Tibial artery (tissue), 4 donors: Measurements from ENCODE around the gene RAB40B.

Experiments
- DNase-seq, 2 donors: peaks; one replicate each; pipeline ENCODE4 v3.0.0-alpha.2; 2019
- H3K27ac ChIP-seq, 2 donors: fragments of 200-600 bp; sonication (generic) in 1 of 2; 1 replicate in 1 of 2; 2 replicates in 1 of 2; pipeline ENCODE4 v1.5.1; 2018 to 2019; ENCODE audit warnings: mild to moderate bottlenecking in 1 of 2
- H3K27me3 ChIP-seq, 2 donors: fragments of 200-600 bp; sonication (generic) in 1 of 2; one replicate each; pipeline versions ENCODE4 v1.5.1 to v1.6.0; 2016 to 2019
- H3K36me3 ChIP-seq, 3 donors: fragments of 200-600 bp; sonication (generic) in 2 of 3; one replicate each; pipeline ENCODE4 v1.5.1; 2016 to 2019; ENCODE audit warnings: mild to moderate bottlenecking in 2 of 3
- H3K4me1 ChIP-seq, 4 donors: fragments of 200-600 bp; sonication (generic) in 2 of 4; 1 replicate in 3 of 4; 2 replicates in 1 of 4; pipeline ENCODE4 v1.5.1; 2016 to 2019
- H3K4me3 ChIP-seq, 2 donors: fragments of 200-600 bp; sonication (generic) in 1 of 2; 1 replicate in 1 of 2; 2 replicates in 1 of 2; pipeline ENCODE4 v1.5.1; 2018 to 2019; ENCODE audit warnings: mild to moderate bottlenecking in 2 of 2
- H3K9me3 ChIP-seq, 3 donors: fragments of 200-600 bp; sonication (generic) in 1 of 3; one replicate each; pipeline ENCODE4 v1.5.1; 2016 to 2019
- intact Hi-C: fragments of 100-400 bp; cut with DNase I; formaldehyde crosslinking; loops from one replicate; pipeline ENCODE4 v1.15.0; 2023; ENCODE audit warnings: low total_unique reads
- TF ChIP-seq, protein P1 (sequence below), 2 experiments: fragments of 200-600 bp in 1 of 2; fragments of 450-650 bp in 1 of 2; IDR thresholded peaks; one replicate each; pipeline ENCODE4 v1.5.1; 2017 to 2019; ENCODE audit warnings: antibody characterized with exemption in 2 of 2, mild to moderate bottlenecking in 1 of 2, moderate library complexity in 1 of 2

RAB40B gene

DNA sequence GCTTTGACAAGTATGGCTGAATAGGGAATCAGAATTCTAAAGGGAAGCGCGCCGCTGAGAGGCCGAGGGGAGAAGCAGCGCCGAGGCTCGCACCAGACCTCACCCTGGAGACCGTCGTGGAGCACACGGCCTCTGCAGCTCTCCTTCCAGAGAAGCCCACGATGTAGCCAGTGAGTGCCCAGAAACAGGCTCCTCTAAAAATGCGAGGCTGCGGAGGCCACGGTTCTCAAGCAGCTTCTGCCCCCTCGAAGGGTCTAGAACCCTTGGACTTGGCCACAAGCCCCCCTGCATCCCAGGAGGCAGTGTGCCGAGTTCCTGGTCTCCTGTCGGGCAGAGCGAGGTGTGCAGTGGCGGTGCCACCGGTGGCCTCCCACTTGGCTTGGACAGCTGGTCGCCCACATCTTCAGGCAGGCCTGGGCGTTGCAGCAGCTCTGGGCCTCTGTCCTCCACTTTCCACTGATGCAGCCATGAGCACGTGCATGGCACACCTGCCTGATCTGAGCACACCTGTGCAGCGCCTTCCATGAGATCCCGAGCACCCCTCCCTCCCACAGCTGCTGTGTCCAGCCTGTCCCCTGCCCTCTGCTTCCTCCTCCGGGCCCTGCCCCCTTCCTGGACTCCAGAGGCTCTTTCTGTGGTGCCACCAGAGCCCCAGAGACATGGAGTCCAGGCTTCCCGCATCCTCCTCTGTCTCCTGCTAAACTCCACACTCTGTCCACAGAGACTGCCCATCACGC, 31.4 kb downstream of the RAB40B start:
- H3K4me3 ChIP-seq, result no peak overlapping the region
- peaks cover 0 to 41% (median 4%) of the 10 kb centered on the region in 3 donors for H3K36me3 ChIP-seq
- H3K9me3 ChIP-seq, result no peaks in the 10 kb centered on the region
- no peak for DNase-seq
- peaks cover 0 to 22% (median 3%) of the 10 kb centered on the region in 4 donors for H3K4me1 ChIP-seq
- H3K27ac ChIP-seq, result no peak overlapping the region
- H3K27me3 ChIP-seq, result no peaks in the 10 kb centered on the region
- TF ChIP-seq, protein P1, sequence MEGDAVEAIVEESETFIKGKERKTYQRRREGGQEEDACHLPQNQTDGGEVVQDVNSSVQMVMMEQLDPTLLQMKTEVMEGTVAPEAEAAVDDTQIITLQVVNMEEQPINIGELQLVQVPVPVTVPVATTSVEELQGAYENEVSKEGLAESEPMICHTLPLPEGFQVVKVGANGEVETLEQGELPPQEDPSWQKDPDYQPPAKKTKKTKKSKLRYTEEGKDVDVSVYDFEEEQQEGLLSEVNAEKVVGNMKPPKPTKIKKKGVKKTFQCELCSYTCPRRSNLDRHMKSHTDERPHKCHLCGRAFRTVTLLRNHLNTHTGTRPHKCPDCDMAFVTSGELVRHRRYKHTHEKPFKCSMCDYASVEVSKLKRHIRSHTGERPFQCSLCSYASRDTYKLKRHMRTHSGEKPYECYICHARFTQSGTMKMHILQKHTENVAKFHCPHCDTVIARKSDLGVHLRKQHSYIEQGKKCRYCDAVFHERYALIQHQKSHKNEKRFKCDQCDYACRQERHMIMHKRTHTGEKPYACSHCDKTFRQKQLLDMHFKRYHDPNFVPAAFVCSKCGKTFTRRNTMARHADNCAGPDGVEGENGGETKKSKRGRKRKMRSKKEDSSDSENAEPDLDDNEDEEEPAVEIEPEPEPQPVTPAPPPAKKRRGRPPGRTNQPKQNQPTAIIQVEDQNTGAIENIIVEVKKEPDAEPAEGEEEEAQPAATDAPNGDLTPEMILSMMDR (IDR thresholded peaks at IDR 0.05), result no peak
- intact Hi-C loops, result no loop called here

- no peaks in the 10 kb centered on the region for H3K9me3 ChIP-seq
- peaks cover 0 to 22% (median 3%) of the 10 kb centered on the region in 4 donors for H3K4me1 ChIP-seq
- H3K27me3 ChIP-seq, result no peaks in the 10 kb centered on the region
- H3K36me3 ChIP-seq, result peaks cover 0 to 53% (median 9%) of the 10 kb centered on the region in 3 donors
- intact Hi-C loops, result no loop called here
- no peak for DNase-seq
- no peak overlapping the region for H3K4me3 ChIP-seq
- TF ChIP-seq, protein P1 (IDR thresholded peaks at IDR 0.05), result no peak
- no peak overlapping the region for H3K27ac ChIP-seq
Observed at GRCh38 chr17:82665891-82666290, 32.6 kb downstream of the RAB40B start.

GRCh38 chr17:82665217-82665616, 33.3 kb downstream of the RAB40B start:
- intact Hi-C loops, result no loop called here
- peaks cover 0 to 18% (median 3%) of the 10 kb centered on the region in 4 donors for H3K4me1 ChIP-seq
- no peaks in the 10 kb centered on the region for H3K9me3 ChIP-seq
- H3K4me3 ChIP-seq, result no peak overlapping the region
- no peak overlapping the region for H3K27ac ChIP-seq
- H3K36me3 ChIP-seq, result peaks cover 0 to 59% (median 15%) of the 10 kb centered on the region in 3 donors
- no peaks in the 10 kb centered on the region for H3K27me3 ChIP-seq
- TF ChIP-seq, protein P1 (IDR thresholded peaks at IDR 0.05), result no peak
- no peak for DNase-seq

DNA sequence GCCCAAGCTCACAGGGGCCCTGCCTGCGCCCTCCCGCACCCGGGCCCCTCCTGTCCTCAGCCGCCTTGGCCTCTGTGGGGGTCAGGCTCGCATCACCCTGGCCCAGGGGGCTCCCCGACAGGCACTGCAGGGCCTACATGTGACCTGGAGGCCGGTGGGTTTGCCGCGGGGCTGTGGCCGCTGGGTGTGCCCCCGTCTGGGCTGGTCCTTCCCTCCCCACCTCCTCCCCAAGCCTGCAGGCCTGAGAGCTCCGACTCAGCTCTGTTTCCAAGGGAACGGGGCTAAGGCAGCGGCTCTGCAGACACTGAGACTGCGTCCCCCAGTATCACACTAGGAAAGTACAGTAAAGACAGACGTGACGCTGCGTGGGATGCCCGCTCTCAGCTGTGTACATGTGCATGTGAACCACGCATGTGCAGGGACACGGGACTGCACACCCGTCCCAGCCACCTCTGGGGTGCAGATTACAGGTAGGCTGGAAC, 33.8 kb downstream of the RAB40B start:
- Histone ChIP-seq H3K27me3 (no peaks in the 10 kb centered on the region), H3K4me3 (no peak overlapping the region), H3K4me1 (peaks cover 0 to 15% (median 3%) of the 10 kb centered on the region in 4 donors), H3K27ac (no peak overlapping the region), H3K36me3 (peaks cover 0 to 64% (median 15%) of the 10 kb centered on the region in 3 donors), H3K9me3 (no peaks in the 10 kb centered on the region)
- no peak for DNase-seq
- TF ChIP-seq, protein P1 (IDR thresholded peaks at IDR 0.05), result no peak
- intact Hi-C loops, result no loop called here

- H3K4me3 ChIP-seq, result no peak overlapping the region
- intact Hi-C loops, result no loop called here
- H3K27me3 ChIP-seq, result no peaks in the 10 kb centered on the region
- DNase-seq, result no peak
- no peaks in the 10 kb centered on the region for H3K9me3 ChIP-seq
- H3K27ac ChIP-seq, result no peak overlapping the region
- peaks cover 0 to 10% (median 3%) of the 10 kb centered on the region in 4 donors for H3K4me1 ChIP-seq
- TF ChIP-seq, protein P1 (IDR thresholded peaks at IDR 0.05), result no peak
- peaks cover 2 to 69% (median 18%) of the 10 kb centered on the region in 3 donors for H3K36me3 ChIP-seq
Observed at GRCh38 chr17:82664276-82664575, 34.3 kb downstream of the RAB40B start.
